ENCODE results near the gene PTGDR2.
"Not testable (repeated sequence)": the region's sequence is repeated elsewhere in the genome, so short reads cannot be mapped to it uniquely, and the experiment has no call there.

The PTGDR2 gene

DNA sequence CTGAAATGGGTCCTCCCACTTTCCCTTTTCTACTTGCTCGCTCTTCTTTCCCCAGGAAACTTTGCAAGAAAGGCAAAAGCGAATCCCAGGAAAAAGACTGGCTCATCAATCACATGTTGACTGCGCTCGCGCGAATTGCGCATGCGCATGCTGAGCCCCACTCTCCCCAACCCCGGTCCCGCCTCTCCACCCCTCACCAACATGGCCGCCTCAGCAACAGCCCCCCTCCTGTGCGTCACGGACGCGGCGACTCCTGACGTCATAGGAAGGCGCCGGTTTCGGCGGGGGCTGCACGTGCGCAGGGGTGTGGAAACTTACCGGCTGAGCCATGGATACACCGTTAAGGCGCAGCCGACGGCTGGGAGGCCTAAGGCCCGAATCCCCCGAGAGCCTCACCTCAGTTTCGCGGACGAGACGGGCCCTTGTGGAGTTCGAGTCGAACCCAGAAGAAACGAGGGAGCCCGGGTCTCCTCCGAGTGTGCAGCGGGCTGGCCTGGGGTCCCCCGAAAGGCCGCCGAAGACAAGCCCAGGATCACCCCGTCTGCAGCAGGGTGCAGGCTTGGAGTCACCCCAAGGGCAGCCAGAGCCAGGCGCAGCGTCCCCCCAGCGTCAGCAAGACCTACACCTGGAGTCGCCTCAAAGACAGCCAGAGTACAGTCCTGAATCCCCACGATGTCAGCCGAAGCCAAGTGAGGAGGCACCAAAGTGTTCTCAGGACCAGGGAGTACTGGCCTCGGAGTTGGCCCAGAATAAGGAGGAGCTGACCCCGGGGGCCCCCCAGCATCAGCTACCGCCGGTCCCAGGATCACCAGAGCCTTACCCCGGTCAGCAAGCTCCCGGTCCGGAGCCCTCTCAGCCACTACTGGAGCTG is 13.7 kb downstream of the PTGDR2 start, which contains the start of gene CCDC86:
TSS of gene CCDC86 (plus strand) at position 317 of the 871 bp plus-strand sequence. CDS start at position 329, 12 bp downstream.
- no peak for FAIRE-seq

DNA sequence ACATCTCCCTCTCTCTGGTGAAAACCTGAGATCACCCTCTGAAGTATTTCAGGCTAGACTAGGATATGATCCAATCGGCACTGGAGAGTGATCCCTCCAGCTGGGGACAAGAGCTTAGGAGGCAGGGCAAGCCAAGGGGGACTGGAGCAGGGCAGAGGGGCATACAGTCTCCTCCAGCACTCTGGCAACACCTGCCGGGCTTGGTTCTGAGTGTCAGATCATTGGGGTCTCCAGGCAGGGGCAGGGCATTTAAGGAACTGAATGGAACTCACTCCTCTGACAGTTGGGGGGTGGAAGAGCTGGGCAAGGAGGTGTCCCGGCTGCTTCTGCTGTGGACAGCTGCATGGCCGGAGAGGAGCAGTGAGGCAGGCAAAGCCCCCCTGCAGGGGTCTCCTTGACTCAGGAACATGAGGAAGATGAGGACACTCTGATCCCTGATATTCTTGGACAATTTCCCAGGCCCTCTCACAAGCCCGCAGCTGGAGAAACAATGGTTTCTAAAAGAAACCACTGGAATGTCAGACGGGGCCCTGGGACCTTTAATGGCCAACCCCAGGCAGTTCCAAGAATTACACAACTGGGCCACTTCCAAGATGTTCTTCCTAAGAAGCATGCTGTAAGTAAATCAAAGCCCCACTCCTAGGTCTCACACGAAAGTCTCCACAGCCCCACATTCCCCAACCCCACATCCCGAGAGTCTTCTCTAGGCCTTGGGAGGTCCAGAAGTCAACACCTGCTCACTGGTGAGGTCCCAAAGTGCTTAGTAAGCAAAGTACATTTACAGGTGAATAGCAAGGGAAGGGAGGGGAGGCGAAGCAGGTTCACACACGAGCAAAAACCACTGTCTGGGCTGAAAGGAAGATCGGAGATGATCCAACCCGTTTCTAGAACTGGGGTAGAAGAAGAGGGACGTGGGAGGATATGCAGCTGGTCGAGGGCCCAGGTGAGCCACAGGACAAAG is 15.0 kb downstream of the PTGDR2 start:
- no peak for FAIRE-seq

DNA sequence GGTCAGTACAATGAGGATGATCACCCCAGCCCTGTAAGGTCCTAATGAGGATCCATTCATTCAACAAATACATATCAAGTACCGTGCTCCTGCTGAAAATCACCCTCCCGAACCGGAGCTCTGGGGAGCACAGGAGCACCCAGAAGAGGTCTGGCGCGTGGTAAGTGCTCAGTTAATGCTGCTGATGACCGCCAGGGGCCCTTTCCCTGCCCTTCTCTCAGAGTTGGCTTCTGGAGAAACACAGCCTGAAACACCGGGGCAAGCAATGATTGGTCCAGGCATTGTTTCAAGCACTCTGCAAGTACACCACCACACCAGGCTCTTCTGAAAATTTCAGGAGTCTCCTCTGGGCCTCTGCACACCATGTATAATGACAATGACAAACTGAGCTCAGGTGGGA is 17.6 kb downstream of the PTGDR2 start:
- no peak for FAIRE-seq

DNA sequence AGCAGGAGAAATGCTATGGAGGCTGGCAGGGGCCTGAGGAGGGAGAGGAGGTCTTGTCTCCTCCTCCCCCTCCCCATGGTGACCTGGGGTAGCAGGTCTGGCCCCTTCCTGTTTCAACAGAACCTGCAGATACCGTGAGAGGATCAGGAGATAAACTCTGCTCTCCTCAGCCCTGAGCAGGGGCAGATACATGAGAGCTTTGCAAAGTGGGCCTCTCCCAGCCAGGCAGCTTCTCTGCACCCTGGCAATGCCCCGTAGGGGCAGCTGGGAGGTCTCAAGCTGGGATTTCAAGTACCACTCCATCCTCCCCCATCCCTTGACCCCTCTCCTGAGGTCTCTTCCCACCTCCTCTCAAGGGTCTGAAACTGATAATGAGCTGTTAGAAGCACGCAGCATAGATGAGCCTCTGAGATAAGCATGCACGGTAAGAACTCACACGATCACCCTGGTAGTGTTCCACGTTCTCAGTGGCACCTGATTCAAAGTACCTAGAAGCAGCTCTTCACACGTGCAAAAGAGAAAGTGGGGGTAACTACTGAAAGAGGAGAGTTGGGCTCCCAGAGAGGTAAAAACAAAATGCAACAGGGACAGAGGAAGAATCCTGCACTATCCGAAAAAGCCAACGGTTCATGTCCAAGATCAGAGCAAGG is 18.8 kb downstream of the PTGDR2 start:
- FAIRE-seq, result no peak

DNA sequence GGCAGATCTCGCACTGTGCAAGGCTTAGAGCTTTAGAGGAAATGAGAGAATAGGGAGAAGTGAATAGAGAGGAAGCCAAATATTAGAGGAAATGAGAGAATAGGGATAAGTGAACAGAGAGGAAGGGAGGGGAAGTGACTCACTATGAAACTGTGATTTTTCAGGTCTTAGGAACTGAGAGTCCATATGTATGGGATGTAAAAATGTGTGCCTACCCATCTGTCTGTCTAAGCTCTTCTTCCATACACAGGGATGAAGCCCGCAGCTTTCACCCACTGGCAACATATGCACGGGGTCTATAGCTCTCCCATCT is 20.3 kb downstream of the PTGDR2 start:
- FAIRE-seq, result no peak

DNA sequence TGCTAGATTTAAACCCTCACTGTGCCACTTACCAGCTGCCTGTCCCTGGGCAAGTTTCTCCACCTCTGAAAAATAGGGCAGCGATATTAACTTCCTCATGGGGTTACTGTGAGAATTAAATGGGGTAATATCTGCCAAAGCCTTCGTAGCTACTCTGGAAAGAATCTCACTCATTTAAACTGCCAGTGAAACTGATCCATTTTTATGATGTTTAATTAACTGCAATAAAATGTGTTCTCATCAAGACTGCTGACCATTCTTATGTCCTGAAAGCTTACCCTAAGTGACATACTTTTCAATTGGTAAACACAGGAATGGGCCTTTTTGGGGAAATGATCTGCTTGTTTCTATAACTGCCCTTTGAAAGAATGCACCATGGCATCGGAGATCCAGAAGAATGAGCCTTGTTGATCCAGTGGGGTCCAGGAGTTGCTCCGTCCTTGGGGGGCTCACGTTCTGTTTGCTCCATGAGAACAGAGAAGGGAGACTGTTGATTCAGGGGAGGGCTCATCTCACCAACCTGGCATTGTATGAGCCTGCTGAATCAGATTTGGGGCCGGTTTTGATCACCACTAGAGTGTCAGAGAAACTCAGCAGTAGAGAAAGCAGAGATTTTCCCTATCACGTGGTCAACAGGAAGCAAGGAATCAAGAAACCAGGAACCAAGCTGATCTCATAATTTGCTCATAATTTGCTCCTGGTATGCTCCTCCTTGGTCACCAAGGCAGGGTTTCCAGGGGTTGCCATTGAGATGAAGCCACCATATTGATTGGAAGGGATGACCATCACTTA is 20.8 kb downstream of the PTGDR2 start:
- FAIRE-seq, result no peak

DNA sequence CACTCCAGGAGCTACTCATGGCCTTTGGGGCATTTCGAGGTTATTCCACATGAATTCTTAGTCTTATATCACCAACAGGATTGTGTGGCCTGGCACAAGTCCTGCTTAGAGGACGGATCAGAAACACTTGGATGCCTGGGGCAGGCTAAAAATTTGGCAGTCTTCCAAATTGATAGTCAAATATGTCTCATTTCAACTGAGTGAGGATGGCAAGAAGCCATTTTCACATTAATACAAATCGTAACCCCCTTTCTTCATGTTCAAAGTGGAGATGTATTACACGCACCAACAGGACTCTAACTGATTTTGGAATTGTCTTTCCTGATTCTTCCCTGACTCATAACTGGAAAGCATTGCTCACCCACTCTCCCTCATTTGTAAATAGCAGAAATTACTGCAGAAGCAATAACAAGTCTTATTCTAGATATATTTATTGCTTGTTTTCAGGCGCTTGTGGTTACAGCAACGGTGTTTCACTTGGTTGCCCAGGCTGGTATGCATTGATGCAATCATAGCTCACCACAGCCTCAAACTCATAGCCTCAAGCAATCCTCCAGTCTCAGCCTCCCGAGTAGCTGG is 24.2 kb downstream of the PTGDR2 start:
- FAIRE-seq, result no peak

DNA sequence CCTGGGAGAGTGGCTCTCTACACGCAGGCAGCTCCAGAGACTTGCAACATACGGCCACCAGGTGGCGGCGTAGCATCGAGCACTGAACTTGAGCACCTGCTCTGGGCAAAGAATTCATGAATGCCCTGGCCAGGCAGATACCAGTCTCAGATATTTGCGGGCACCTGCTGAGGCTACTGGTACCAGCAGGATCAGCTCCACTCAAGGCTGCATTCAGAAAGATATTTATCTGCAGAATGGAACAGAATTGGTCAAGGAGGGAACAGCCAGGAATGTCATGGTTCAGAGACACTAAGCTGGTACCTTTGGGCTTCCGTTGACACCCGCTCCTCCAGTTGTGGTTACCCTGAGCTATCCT is 24.6 kb downstream of the PTGDR2 start:
- FAIRE-seq, result no peak

DNA sequence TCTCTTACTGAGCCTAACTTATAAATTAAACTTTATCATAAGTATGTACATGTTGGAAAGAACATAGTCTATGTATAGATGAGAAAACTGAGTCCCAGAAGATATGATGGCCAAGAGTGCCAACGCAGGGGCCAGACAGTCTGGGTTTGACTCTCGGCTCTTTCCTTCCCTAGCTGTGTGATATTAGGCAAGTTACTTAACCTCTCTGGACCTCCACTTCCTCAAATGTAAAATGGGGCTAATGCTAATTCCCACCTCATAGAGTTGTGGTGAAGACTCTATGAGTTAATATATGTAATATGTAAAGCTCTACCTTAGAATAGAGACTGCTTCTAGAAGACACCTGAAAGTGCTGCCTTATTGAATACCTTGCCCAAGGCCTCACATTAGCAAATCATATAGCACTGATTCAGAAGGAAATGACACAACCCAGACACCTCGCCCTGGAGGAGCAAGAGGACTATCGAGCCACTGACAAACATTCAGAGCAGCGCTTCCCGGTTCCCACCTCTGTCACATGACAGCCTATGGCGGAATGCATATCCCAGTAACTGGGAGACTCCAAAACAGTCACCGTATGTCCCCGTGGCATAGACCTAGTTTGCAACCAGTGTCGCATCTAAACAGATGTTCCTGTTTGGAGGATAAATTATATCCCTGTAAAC is 25.1 kb downstream of the PTGDR2 start:
- FAIRE-seq, result no peak

DNA sequence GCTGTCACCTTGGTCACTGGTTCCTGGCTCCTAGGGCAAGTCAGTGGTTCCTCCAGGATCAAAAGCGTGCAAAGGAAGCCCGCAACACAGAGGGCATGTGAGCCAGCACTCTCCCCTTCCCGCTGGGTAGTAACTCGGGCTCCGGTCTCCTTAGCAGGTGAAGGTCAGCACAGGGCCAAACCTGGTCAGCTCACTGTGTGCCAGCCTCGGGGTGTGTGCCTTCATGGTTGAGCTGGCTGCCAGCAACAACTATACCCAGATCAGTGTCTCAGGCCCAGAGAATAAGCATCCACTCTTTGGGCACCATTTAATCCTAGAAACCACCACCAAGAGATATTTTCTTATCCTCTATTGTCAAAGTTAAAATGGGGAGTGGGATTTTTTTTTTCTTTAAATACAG is 30.0 kb downstream of the PTGDR2 start:
- FAIRE-seq, result no peak

DNA sequence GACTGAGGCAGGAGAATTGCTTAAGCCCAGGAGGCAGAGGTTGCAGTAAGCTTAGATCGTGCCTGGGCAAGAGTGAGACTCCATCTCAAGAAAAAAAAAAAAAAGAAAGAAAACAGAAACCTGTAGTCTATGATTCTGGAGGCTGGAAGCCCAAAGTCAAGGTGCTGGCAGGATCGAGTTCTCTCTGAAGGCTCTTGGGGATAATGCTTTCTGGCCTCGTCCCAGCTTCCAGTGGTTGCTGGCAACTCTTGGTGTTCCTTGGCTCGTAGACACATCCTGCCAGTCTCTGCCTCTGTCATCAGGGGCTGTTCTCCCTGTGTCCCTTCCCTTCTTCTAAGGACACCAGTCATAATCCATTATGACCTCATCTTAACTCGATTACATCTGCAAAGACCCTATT is 30.6 kb downstream of the PTGDR2 start:
- no peak for FAIRE-seq

DNA sequence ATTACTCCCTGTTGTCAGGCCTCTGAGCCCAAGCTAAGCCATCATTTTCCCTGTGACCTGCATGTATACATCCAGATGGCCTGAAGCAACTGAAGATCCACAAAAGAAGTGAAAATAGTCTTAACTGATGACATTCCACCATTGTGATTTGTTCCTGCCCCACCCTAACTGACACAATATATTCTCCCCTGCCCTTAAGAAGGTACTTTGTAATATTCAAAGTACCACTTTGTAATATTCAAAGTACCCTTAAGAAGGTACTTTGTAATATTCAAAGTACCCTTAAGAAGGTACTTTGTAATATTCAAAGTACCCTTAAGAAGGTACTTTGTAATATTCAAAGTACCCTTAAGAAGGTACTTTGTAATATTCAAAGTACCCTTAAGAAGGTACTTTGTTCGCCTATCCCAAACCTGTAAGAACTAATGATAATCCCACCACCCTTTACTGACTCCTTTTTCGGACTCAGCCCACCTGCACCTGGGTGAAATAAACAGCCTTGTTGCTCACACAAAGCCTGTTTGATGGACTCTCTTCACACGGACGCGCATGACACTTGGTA is 31.9 kb downstream of the PTGDR2 start:
- not testable (repeated sequence) for FAIRE-seq

DNA sequence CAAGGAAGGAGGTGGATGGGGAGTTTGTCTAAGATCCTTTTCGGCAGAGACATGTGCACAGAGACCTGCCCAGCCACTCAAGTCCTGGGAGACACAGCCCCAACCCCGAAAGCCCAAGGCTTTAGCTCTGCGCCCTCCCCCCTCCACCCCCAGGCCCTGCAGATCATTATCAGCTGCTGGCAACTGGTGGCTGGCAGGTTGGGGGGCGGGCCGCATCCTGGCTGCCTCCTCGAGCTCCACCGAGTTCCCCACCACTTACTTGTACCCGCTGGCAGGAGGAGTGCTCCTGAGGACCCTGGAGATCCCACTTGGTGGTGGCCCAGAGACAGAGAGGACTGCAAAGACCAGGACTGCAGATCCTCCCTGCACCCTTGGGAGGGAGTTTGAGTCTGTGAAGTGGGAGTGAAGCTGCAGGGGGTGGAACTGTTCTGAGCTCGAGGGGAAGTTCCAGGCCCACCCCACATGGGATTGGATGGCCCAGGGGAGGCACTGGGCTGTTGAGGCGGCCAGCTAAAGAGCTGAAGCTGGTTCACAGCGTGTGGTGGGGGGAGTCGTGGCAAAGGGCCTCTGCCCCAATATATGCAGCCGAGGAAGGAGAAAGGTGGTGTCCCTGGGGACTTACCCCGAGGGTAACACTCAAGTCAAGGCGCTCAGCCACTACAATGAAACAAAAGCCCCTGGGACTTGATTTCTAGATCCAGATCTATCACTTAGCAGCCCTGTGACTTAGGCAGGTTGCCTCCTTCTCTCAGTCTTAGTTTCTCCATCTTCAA is 33.7 kb downstream of the PTGDR2 start:
- FAIRE-seq, result no peak

DNA sequence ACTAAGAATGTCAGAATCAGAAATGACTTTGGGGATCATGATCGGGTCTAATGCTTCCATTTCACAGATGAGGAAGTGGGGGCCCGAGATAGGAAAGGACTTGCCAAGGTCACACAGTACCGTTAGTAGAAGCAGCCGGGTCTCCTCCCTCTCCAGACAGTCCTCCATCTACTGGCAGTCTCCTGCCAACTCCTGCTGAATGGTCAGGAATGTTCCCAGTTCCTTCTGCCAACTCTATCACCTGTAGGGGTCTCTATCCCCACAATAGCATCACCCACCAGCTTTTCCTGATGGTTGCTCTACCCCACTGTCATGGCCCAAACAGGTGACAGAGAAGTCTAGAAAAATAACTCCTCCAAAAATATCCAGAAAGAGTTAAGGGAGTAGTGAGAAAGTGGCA is 37.7 kb downstream of the PTGDR2 start:
- FAIRE-seq, result no peak

DNA sequence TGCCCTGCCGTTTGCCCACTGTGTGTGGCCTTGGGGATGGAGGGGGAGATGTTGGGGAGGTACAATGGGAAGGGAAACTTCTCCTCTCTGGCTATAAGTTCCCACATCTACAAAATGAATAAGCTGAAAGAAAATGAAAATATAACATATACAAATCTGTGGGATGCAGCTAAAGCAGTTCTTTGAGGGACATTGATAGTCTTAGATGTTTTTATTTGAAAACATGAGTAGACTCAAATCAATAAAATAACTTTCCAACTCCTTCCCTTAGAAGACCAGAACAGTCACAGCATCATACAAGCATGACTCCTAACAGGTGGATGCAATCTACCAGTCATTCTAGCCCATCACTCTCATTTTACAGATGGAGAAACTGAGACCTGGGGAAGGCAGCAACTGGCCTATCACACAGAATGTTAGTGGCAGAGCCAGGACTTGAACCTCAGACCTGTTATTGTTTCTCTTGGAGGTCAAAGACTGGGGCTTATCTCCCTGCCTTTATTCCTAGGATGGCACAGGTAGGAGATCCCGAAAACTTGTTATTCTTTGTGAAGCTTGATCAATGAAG is 39.1 kb downstream of the PTGDR2 start:
- no peak for FAIRE-seq

DNA sequence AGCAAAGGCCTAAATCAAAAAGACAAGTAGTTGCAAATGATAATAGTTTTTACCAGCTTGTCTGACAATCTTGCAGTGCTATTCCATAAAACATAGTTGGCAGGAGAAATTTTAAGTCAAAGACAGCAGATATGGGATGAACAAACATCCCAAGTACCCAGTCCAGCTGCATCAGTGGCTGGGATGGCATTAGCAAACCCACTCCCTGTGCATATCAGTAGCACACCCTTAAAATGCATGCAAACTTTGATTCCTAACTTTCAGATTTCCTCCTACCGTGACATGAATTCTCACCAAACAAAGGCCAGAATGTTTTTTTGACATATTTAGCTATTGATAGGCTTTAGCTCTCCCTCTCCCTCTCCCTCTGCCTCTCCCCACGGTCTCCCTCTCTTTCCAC is 41.6 kb downstream of the PTGDR2 start:
- FAIRE-seq, result no peak

DNA sequence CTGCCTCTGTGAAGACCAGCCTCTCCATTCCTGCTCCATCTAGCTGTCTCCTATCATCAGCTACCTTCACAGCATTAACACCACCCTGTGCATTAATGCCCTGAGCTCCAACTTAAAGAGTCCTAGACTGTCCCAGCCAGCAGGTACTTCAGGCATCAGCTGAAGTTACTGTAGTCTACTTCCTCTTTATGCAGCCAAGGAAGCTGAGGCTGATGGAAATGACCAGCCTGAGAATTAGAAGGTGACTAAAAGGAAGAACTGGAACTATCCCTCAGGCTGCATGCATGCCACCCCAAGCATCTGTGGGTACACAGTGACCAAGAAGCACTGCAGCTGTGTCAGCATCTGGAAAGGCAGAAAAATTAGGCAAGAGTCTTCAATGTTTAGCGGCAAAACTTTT is 42.4 kb downstream of the PTGDR2 start:
- FAIRE-seq, result no peak

DNA sequence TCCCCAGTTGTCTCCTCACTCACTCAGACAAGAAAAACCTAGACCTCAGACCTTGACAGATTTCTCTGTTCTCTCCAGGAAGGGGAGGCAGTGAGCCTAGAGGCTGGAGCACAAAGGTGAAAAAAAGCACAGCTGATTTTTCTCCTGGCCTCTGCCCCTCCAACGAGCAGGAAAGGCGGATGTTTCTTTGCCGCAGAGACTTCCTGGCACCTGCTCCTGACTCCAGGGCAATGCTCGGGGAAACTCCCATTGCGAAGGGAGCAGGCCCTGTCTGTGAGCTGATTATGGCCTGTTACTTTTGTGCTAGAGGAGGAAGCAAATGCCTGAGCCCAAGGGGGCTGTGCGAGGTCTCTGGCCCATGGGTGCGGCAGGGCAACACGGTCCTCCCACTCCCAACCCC is 45.2 kb downstream of the PTGDR2 start:
- no peak for FAIRE-seq

DNA sequence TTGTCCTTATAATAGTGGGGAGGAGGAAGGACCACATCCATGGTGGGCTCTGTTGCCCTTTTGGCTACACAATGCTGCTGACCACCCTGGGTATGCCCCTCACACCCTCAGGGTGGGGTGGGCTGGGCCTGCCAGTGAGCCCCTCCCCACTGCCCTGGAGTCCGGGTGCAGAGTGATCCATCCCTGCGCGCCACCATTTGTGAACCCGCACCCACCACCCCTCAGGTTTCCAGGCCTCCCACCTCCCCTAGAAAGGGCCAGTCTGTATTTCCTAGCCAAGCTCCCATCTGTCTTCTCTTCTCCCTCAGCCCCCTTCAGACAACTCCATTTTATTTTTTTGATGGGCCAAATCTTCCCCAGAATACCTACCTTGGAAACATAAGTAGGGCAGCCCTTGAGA is 45.6 kb downstream of the PTGDR2 start:
- no peak for FAIRE-seq

DNA sequence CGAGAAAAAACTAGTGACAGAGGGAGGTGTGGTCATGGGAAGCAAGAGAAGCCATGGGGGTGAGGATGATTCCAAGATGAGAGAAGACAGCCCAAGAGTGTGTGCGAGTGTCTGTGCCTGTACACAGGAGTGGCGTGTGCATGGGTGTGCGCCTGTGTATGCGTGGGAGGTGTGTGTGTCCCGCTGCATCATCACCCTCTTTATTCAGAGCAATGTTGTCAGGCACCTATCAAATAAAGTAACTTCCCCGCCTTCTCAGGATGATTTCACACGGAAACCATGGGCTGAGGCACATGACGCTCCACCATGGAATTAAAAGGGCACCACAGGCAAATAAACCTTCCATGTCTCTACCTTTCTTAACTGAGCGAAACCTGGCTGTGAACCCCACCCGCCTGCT is 46.1 kb downstream of the PTGDR2 start:
- FAIRE-seq, result no peak

Measured in colon (tissue), 2 donors.